Measurements from ENCODE around the gene FMOD.
"Not testable (repeated sequence)": the region's sequence is repeated elsewhere in the genome, so short reads cannot be mapped to it uniquely, and the experiment has no call there.

Gene FMOD

DNA sequence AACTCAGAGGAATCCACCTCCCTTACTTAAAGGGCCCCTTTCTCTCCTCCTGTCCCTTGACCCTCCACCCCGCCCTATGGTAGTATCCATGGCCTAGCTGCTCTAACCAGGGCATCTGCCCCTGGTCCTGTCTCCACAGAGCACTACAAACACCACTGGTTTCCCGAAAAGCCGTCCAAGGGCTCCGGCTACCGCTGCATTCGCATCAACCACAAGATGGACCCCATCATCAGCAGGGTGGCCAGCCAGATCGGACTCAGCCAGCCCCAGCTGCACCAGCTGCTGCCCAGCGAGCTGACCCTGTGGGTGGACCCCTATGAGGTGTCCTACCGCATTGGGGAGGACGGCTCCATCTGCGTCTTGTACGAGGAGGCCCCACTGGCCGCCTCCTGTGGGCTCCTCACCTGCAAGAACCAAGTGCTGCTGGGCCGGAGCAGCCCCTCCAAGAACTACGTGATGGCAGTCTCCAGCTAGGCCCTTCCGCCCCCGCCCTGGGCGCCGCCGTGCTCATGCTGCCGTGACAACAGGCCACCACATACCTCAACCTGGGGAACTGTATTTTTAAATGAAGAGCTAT is 43.9 kb downstream of the FMOD start:
- H3K27me3 Mint-ChIP-seq, result no peaks in the 10 kb centered on the region
- H3K27ac Mint-ChIP-seq, result peak overlapping the region; percentile 92 to 98
- H3K9me3 Mint-ChIP-seq, result no peaks in the 10 kb centered on the region
- ATAC-seq (no peak), DNase-seq (peak; percentile 47 to 52)
- peaks cover 69% of the 10 kb centered on the region for H3K4me1 Mint-ChIP-seq
- peak overlapping the region; percentile 91 to 99 for H3K4me3 Mint-ChIP-seq

DNA sequence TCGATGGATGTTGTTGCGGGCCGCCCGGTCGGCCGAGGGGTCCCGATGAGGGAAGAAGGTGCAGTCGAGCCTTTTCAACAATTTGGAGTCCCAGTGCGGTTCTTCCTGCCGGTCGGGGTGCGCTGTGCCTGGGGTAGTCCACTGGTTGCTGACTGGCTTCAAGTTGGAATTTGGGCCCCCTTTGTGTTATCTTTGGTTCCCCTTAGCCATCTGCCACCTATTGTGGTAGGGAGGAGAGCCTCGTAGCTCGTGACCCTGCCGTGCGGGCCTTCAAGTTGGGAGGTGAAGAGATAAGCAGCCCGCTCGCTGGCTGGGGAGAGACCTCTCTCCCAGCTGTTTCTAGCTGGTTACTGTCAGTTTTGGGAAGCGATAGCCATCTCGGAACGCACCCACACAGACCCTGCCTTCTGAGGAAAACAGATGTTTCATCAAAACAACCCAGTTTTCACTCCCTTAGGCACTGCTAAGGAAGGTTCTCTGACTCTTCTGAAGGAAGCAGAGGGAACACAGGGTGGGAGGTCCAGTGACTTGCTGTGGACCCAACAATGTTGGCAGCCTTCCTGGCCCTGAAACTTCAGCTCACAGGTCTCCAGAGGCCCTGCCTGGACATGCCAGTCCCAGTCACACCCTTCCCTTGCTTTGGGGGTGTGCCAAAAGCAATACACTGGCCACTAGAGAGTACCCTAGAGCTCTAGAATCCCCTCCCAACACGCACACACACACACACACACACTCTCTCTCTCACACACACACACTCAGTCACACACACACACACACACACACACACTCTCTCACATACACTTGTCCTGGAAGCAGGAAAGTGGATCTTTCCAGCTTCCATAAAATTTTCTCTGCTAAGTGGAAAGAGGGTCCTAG is 44.6 kb downstream of the FMOD start:
- H3K27ac Mint-ChIP-seq, result peak overlapping the region; percentile 92 to 98
- peak overlapping the region; percentile 91 to 99 for H3K4me3 Mint-ChIP-seq
- peaks cover 62% of the 10 kb centered on the region for H3K4me1 Mint-ChIP-seq
- ATAC-seq (peak; percentile 18), DNase-seq (peak; percentile 31 to 43)
- no peaks in the 10 kb centered on the region for H3K9me3 Mint-ChIP-seq
- no peaks in the 10 kb centered on the region for H3K27me3 Mint-ChIP-seq

DNA sequence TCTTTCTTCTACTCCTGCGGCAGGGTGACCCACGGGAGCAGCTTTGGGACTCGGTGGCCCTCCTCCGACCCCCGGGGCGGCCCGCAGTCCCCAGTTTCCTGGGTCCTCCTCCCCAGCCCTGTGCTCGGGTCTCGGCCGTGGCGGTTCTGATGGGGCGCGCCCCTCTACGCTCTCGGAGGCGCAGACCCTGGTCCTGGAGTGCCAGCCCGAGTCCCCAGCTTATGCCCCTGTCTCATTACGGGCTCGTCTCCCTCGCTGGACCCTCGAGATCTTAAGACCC is 45.2 kb downstream of the FMOD start:
- H3K4me1 Mint-ChIP-seq, result peaks cover 61% of the 10 kb centered on the region
- H3K9me3 Mint-ChIP-seq, result no peaks in the 10 kb centered on the region
- H3K27me3 Mint-ChIP-seq, result no peaks in the 10 kb centered on the region
- ATAC-seq (peak; percentile 32), DNase-seq (no peak)
- H3K27ac Mint-ChIP-seq, result peak overlapping the region; percentile 92 to 98
- peak overlapping the region; percentile 91 to 99 for H3K4me3 Mint-ChIP-seq

DNA sequence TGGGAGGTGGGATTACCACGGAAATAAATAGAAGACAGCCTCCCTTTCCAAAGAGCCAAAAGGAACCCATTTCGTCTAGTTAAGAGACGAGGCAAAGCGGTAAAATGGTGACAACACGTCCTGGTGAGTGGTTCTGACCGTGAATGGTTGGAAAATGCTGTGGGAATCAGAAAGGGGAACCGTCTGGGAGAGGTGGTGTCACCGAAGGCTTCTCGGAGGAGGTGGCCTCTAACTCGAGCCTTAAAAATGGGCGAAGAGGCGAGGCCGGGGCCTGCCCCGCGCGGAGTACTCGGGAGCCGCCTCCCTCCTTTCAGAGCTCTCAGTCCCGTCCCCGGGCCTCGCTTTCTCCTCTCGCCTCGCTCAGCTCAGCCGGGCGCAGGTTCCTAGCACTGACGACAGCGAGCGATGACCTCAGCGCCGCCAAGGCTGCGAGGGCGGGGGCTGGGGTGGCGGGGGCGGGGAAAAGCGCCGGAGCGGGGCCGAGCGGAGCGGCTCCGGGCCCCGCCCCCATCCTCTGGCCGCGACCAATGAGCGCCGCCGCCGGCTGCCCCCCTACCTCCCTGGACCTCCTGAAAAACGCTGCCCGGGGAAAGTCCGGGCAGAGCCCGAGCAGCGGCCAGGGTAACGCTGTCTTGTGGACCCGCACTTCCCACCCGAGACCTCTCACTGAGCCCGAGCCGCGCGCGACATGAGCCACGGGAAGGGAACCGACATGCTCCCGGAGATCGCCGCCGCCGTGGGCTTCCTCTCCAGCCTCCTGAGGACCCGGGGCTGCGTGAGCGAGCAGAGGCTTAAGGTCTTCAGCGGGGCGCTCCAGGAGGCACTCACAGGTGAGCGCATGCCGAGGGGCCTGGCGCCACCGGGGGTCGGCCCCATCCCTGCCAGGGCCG is 45.8 kb downstream of the FMOD start, which contains the start of gene BTG2:
Gene BTG2, plus strand, starts transcription at position 601 of the 890 bp plus-strand sequence. Its CDS starts 88 bp downstream, at position 689.
- Mint-ChIP-seq H3K4me3 (peak within 1 kb of the TSS; percentile 91 to 99), H3K27me3 (no peaks in the 10 kb centered on the region), H3K27ac (peak within 1 kb of the TSS; percentile 98), H3K4me1 (peaks cover 61% of the 10 kb centered on the region), H3K9me3 (no peaks in the 10 kb centered on the region)
- DNase-seq (peak; percentile 85 to 93), ATAC-seq (peak; percentile 92)

DNA sequence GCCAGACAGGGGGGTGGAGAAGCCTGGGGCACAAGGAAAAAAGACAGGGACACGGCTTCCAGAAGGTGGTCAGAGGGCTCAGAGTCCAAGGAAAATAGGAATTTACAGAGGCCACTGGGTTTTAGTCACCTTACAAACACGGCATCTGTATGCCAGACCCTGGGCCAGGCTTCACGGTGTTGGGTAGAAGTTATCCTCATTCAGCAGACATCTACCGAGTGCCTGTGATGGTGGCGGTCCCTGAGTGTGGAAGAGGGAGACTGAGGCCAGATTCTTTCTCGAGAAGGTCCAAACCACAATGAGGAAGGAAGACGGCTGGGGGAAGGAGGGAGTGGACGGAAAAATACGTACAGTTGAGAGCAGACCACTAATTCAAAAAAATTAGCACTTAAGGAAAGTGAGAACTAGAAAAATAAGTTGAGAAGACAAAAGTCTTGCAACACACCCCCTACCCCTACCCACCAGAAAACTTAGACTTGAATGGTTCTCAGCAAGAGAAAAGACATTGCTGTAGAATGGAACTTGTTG is 46.5 kb downstream of the FMOD start:
- no peak for ATAC-seq

DNA sequence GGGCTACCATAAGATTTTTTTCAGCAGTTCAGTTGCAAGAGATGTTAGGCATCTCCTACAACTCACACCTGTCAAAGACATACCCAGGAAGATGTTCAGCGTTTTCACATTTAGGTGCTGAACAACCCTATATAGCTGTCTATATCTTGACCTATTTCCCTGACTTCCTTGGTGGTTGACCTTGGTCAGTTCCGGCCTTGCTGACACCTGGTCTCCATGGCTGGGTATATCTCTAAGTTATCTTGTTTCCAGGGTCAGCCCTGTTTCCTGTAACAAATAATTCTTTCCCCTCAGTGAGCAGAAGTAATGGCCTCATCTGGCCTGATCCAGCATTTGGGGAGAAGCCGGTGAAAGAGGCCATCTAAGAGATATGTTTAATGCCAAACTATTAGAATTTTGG is 48.0 kb downstream of the FMOD start:
- peaks cover 57% of the 10 kb centered on the region for H3K4me1 Mint-ChIP-seq
- DNase-seq (no peak), ATAC-seq (no peak)
- H3K27me3 Mint-ChIP-seq, result no peaks in the 10 kb centered on the region
- H3K27ac Mint-ChIP-seq, result no peak overlapping the region
- no peaks in the 10 kb centered on the region for H3K9me3 Mint-ChIP-seq
- no peak overlapping the region for H3K4me3 Mint-ChIP-seq

More for the DNA sequence above, 46.5 kb downstream of the FMOD start:
- Mint-ChIP-seq H3K27me3 (no peaks in the 10 kb centered on the region), H3K27ac (peak overlapping the region; percentile 98), H3K4me3 (peak overlapping the region; percentile 91 to 99), H3K4me1 (peaks cover 59% of the 10 kb centered on the region), H3K9me3 (no peaks in the 10 kb centered on the region)
- DNase-seq, result no peak

DNA sequence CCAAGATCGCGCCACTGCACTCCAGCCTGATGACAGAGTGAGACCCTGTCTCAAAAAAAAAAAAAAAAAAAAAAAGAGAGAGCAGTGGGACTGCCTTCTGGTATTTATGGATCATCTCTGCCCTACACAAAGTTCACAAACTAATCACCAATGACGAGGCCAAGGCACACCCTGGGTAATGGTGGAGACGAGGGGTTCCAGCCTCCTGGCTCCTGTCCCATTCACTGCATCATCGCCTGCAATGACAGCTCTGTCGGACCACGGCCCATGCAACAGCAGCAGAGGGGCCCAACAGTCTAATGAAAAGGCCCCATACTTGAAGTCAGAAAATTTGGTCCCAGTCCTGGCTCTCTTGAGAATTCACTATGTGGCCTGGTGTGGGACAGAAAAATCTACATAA is 48.5 kb downstream of the FMOD start:
- Mint-ChIP-seq H3K4me3 (no peak overlapping the region), H3K4me1 (peaks cover 53% of the 10 kb centered on the region)
- ATAC-seq, result no peak

DNA sequence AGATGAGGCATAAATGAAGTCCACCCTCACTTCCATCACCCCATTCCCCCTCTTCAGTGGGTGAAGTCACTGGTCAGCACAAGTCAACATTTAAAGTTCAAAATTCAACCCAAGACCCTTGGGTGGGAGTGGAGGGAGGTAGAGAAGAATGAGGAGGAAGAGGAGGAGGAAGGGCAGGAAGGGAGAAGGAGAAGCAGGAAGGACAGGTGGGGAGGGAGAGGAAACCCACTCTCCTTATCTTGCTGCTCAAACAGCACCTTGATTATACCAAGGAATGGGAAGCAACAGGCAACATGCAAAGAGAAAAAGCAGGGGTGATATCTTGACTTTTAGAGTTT is 49.6 kb downstream of the FMOD start:
- H3K4me3 Mint-ChIP-seq, result no peak overlapping the region
- no peak overlapping the region for H3K27ac Mint-ChIP-seq
- no peak for ATAC-seq
- no peak for DNase-seq
- peaks cover 54% of the 10 kb centered on the region for H3K4me1 Mint-ChIP-seq
- no peaks in the 10 kb centered on the region for H3K9me3 Mint-ChIP-seq
- H3K27me3 Mint-ChIP-seq, result no peaks in the 10 kb centered on the region

More for the DNA sequence above, 48.5 kb downstream of the FMOD start:
- no peaks in the 10 kb centered on the region for H3K9me3 Mint-ChIP-seq
- no peak overlapping the region for H3K27ac Mint-ChIP-seq
- no peaks in the 10 kb centered on the region for H3K27me3 Mint-ChIP-seq
- DNase-seq, result no peak

DNA sequence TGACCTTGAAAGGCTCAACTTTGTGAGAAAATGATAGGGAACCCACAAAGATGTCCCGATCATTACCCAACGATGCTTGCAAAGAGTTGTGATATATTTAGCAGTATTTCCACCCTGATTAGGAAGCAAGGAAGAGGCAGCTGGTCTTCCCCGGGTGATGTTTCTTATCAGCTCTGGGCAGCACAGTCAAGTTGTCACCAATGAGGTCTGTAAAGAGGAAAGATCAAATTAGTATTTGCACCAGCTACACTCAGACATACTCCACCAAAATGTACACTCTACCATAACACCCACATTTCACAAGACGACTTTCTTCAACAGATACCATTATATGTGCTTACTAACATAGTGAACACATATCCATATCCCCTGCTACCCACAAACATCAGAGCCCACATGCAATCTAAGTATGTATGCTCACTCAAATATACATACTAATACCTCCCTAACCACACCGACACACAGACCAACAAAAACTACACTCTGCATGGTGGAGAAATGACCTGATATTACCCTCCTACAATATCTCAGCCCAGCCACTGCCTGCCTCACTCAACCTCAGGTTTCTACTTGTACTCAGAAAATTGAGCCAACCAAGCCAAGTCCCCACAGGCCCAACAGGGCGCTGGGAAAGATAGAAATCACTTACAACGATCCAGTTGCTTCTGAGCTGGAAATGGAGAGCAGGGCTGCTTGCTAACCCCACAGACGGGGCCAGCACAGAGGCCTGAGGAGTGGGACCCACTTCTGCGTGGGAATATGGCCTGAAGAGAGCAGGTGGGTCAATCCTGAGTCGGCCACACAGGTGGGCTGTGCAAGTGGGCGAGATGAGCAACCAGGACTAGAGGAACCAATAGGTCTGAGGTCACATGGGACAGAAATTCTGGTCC is 50.2 kb downstream of the FMOD start:
- no peaks in the 10 kb centered on the region for H3K27me3 Mint-ChIP-seq
- no peak overlapping the region for H3K27ac Mint-ChIP-seq
- ATAC-seq (no peak), DNase-seq (no peak)
- H3K9me3 Mint-ChIP-seq, result no peaks in the 10 kb centered on the region
- H3K4me1 Mint-ChIP-seq, result peaks cover 60% of the 10 kb centered on the region
- H3K4me3 Mint-ChIP-seq, result no peak overlapping the region

DNA sequence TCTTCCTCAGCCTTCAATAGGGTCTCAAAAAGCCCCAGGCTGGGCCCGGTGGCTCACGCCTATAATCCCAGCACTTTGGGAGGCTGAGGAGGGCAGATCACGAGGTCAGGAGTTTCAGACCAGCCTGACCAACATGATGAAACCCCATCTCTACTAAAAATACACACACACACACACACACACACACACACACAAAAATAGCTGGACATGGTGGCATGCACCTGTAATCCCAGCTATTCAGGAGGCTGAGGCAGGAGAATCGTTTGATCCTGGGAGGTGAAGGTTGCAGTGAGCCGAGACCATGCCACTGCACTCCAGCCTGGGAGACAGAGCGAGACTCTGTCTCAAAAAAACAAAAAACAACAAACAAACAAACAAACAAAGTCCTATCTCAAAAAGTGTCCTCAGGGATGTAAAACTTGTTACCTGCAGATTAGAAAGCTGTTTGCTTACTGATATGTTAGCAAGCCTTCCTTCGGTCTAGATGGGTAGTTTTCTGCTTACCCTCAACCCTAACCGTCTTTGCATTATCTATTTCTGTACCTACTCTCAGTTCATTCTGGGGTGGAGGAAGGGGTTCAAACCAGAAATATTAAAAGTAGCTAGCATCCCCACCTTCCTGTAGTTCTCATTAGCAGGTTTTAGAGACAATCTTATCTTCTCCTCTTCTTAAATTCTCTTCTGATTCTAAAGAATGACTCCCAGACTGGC is 51.0 kb downstream of the FMOD start:
- H3K9me3 Mint-ChIP-seq, H3K27ac Mint-ChIP-seq, DNase-seq, H3K4me3 Mint-ChIP-seq, H3K27me3 Mint-ChIP-seq, ATAC-seq: not testable (repeated sequence)
- peaks cover 68% of the 10 kb centered on the region for H3K4me1 Mint-ChIP-seq

DNA sequence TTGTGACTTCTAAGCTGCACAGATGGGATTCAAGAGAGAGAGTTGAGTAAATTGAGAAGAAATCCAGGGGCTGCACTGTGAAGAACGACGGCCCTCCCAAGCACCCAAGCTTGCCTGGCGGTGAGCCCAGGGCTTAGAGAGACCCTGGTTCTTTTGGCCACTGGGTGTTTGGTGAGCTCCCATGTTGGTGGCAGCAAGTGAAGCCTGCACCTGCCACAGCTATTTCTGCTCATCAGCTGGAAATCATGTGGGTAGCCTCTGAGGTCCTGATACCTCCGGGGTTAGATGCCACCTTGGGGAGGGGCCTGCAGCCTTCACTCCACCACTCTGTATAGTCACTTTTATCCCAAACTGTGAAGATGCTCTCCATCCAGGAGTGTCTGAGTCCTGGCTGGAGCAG is 51.8 kb downstream of the FMOD start:
- no peak for DNase-seq
- H3K4me1 Mint-ChIP-seq, result peaks cover 67% of the 10 kb centered on the region
- H3K27ac Mint-ChIP-seq, result no peak overlapping the region
- H3K27me3 Mint-ChIP-seq, result no peaks in the 10 kb centered on the region
- ATAC-seq, result peak; percentile 26
- H3K9me3 Mint-ChIP-seq, result no peaks in the 10 kb centered on the region
- H3K4me3 Mint-ChIP-seq, result no peak overlapping the region

DNA sequence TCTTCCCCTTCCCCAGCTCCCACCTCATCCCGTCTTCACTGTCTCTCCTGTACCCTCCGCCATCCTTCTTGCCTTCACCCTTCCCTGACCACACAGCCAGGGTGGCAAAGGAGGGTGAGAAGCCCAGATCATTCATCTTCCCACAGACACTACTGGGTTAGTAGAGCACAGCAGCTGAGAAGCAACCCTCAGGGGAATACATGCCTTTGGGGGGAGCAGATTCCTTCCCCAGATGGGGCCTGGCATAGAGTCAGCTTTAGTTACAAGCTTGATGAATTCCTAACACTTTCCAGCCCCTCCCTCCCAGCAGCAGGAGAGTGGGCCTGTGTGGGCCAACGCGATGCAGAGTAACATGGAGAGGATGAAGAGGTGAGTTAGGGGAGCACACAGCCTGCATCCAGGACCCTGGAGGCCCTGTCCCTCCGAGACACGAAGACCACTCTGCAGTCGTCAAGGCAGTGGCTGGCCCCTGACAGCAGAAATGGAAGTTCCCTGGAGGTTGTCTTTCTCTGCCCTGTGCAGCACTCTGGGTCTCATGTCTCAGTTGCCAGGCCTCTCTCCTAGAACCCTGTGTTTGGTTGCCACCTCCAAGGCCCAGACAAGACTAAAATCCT is 54.4 kb downstream of the FMOD start:
- Mint-ChIP-seq H3K27me3 (no peaks in the 10 kb centered on the region), H3K4me1 (peaks cover 71% of the 10 kb centered on the region), H3K9me3 (peaks cover 0 to 3% of the 10 kb centered on the region in 2 donors), H3K4me3 (no peak overlapping the region), H3K27ac (no peak overlapping the region)
- no peak for DNase-seq
- no peak for ATAC-seq

DNA sequence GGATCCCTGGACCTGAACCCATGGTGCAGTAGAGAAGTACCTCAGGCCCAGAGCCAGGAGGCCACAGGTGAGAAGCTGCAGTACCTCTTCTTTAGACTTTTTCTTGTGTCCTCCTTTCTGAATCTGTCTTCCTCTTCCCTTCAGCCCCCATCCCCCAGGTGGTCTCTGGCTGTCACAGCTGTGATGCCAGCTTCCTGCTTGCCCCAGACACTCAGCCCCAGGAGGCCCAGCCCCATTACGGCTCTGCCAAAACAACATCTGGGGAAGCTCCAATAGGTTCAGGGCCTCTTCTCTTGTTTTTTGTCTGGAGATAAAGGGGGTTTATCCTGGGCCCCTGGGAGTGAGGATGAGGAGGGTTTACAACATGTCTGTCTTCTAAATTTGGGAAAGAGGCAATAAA is 55.1 kb downstream of the FMOD start:
- Mint-ChIP-seq H3K4me1 (peaks cover 74% of the 10 kb centered on the region), H3K27me3 (no peaks in the 10 kb centered on the region), H3K27ac (peak overlapping the region in 1 of 2 donors; percentile 72), H3K4me3 (no peak overlapping the region), H3K9me3 (peaks cover 0 to 4% of the 10 kb centered on the region in 2 donors)
- ATAC-seq (no peak), DNase-seq (no peak)

All from stimulated activated naive CD8-positive, alpha-beta T cell treated with anti-CD3 and anti-CD28 coated beads, Interleukin-15, amount 100 ng/mL, for 72 hours (primary cell).